ENCODE measurements around the gene PBXIP1.
A peak's percentile ranks its signal among the peaks of the same experiment; 100 is the strongest.

Gene PBXIP1

DNA sequence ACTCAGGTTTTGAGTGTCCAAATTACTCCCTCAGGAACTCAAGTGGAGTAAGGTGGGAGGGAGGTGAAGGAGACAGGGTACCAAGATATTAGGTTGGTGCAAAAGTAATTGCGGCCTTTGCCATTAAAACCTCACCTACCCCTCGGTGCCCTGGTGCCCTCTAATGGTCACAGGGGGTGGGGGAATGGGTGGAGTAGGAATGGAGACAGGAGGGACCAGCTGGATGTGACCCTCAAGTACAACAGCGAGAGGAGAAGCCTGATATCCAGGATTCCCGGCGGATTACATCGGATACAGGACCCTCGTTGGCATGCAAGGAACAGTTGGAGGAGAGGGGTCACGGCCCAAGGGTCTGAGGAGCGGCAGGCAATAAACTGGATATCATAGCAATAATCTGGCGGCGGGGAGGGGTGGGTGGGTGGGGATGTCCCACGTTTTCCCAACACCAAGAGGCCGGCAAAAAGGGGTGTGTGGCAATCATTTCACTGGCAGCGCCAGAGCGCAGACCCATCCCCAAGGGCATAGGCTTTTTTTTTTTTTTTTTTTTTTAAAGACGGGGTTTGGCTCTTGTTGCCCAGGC is 42.4 kb upstream of the PBXIP1 start:
- no peak for TF ChIP-seq ZFX (IDR thresholded peaks at IDR 0.05; ENCODE audit: borderline replicate concordance)
- TF ChIP-seq, protein P1, sequence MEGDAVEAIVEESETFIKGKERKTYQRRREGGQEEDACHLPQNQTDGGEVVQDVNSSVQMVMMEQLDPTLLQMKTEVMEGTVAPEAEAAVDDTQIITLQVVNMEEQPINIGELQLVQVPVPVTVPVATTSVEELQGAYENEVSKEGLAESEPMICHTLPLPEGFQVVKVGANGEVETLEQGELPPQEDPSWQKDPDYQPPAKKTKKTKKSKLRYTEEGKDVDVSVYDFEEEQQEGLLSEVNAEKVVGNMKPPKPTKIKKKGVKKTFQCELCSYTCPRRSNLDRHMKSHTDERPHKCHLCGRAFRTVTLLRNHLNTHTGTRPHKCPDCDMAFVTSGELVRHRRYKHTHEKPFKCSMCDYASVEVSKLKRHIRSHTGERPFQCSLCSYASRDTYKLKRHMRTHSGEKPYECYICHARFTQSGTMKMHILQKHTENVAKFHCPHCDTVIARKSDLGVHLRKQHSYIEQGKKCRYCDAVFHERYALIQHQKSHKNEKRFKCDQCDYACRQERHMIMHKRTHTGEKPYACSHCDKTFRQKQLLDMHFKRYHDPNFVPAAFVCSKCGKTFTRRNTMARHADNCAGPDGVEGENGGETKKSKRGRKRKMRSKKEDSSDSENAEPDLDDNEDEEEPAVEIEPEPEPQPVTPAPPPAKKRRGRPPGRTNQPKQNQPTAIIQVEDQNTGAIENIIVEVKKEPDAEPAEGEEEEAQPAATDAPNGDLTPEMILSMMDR (IDR thresholded peaks at IDR 0.05): no peak; the same call in 1 of the 2 replicates
- H3K27ac ChIP-seq: peak overlapping the region; percentile 98

DNA sequence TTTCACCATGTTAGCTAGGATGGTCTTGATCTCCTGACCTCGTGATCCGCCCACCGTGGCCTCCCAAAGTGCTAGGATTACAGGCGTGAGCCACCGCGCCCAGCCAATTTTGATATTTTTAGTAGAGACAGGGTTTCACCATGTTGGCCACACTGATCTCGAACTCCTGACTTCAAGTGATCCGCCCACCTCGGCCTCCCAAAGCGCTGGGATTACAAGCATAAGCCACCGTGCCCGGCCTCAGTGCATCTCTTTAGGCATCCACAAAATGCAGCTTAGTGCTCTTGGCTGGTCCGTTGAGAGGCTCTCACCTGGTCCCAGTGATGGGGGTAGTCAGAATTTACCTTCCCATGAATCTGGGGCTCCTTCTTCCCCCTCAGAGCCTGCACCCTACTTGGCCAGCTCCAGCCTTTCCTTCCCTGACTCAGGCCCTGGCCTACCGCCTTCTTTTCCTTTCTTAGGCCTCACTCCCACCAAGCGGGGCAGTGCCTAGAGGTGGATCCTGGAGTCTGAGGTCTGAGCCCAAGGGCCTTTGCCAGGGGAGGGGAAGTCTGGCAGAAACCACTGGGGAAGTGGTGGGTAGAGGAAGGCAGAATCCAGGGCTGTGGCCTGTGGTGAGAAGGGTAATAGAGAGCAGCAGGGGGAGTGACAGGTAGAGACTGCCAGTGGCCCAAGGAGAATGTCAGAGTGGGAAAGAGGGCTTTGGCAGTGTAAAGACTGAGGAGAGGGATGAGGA is 41.2 kb upstream of the PBXIP1 start:
- peak overlapping the region; percentile 47 for H3K27ac ChIP-seq
- TF ChIP-seq, protein P1 (IDR thresholded peaks at IDR 0.05): no peak
- no peak for TF ChIP-seq ZFX (IDR thresholded peaks at IDR 0.05; ENCODE audit: borderline replicate concordance)

DNA sequence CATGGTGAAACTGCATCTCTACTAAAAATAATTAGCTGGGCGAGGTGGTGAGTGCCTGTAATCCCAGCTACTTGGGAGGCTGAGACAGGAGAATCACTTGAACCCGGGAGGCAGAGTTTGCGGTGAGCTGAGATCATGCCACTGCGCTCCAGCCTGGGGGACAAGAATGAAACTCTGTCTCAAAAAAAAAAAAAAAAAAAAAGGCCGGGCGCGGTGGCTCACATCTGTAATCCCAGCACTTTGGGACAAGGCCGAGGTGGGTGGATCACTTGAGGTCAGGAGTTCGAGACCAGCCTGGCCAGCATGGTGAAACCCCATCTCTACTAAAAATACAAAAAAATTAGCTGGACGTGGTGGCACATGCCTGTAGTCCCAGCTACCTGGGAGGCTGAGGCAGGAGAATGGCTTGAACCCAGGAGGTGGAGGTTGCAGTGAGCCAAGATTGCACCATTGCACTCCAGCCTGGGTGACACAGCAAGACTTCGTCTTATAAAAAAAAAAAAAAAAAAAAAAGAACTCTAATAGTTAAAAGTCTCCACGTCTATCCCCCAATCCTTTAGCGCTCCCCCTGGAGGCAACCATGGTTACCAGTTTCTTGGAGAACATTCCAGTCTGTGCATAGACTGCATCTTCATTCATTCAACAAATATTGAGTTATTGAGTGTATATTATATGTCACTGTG is 39.5 kb upstream of the PBXIP1 start:
- TF ChIP-seq, protein P1 (IDR thresholded peaks at IDR 0.05): peak; percentile 65
- peak overlapping the region; percentile 57; the same call in 1 of the 2 replicates for H3K27ac ChIP-seq

GRCh38 chr1:154994591-154994990 is 38.7 kb upstream of the PBXIP1 start:
- TF ChIP-seq, protein P1 (IDR thresholded peaks at IDR 0.05): no peak
- TF ChIP-seq ZFX (IDR thresholded peaks at IDR 0.05; ENCODE audit: borderline replicate concordance): no peak
- peak overlapping the region; percentile 57 for H3K27ac ChIP-seq

GRCh38 chr1:154994269-154994587 is 38.3 kb upstream of the PBXIP1 start:
- no peak for TF ChIP-seq ZFX (IDR thresholded peaks at IDR 0.05; ENCODE audit: borderline replicate concordance)
- TF ChIP-seq, protein P1 (IDR thresholded peaks at IDR 0.05): no peak
- peak overlapping the region; percentile 57 for H3K27ac ChIP-seq

DNA sequence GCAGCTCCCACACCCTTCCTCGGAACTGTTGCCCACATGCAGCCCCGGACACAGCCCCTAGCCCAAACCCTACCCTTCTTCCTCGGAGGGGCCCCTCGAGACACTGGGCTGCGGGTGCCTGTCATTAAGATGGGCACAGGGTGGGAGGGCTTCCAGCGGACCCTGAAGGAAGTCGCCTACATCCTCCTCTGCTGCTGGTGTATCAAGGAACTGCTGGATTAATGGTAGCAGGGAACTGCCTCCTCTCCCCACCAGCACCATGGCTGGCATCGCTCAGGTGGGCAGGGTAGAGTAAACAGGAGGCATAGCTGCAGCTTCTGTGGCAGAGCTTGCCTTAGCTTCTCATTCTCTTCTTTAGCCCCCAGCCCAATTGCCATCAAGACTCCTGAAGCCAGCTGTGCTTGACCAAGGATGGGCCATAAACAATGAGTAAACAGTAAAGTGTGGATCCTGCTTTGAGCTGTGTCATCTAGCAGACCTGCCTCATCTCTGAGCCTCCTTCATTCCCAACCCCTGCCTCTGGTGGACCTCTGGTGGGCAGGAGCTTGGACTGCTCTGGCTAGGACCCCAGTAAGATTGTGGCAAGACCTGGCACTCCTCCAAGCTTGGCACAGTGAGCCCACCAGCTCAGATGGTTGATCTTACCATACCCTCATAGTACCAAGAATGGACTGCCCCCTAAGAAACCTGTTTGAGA is 37.8 kb upstream of the PBXIP1 start, which contains the start of gene LENEP:
Gene LENEP (plus strand): TSS at position 15 of the 697 bp plus-strand sequence. CDS start 22 bp downstream, at position 37.
- TF ChIP-seq, protein P1 (IDR thresholded peaks at IDR 0.05): no peak
- no peak for TF ChIP-seq ZFX (IDR thresholded peaks at IDR 0.05; ENCODE audit: borderline replicate concordance)
- H3K27ac ChIP-seq: peak within 1 kb of the TSS; percentile 57

All from 22Rv1 (cell line).